Kasumi-1 (cell line): ENCODE data around the gene WNT3A.

ENCODE experiments used
- DNase-seq, 2 experiments: peaks; one replicate each; lab custom pipeline; 2025; lab: John Stamatoyannopoulos, UW

WNT3A gene

GRCh38 chr1:228084325-228084724 lies 77.5 kb downstream of the WNT3A start:
- DNase-seq, result no peak

- DNase-seq, result no peak
Observed at GRCh38 chr1:228084797-228085196, 78.0 kb downstream of the WNT3A start.

GRCh38 chr1:228085287-228085951 lies 78.6 kb downstream of the WNT3A start:
- peak; percentile 11 to 17 for DNase-seq

DNA sequence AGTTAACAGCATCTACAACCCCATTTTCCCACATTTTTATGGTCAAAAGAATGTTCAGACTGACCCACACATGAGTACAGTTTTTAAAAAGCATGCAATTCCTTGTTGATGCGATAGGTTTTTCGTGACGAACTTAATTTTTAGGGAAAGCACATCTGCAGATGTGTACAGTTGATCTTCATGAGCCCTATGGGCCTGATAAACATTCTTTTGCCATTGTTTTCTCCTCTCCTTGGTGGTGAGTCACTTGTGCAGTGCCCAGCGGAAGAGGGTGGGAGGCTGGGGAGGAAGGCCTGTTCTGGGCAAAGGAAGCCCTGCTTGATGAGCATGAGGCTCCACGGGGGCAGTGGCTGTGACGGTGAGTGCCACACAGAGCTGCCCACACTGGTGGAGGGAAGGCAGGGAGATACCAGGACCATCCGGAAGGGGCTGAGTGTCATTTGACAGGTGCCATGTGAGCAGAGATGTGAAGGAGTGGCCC lies 81.0 kb downstream of the WNT3A start:
- DNase-seq, result peak; percentile 63 to 71

DNA sequence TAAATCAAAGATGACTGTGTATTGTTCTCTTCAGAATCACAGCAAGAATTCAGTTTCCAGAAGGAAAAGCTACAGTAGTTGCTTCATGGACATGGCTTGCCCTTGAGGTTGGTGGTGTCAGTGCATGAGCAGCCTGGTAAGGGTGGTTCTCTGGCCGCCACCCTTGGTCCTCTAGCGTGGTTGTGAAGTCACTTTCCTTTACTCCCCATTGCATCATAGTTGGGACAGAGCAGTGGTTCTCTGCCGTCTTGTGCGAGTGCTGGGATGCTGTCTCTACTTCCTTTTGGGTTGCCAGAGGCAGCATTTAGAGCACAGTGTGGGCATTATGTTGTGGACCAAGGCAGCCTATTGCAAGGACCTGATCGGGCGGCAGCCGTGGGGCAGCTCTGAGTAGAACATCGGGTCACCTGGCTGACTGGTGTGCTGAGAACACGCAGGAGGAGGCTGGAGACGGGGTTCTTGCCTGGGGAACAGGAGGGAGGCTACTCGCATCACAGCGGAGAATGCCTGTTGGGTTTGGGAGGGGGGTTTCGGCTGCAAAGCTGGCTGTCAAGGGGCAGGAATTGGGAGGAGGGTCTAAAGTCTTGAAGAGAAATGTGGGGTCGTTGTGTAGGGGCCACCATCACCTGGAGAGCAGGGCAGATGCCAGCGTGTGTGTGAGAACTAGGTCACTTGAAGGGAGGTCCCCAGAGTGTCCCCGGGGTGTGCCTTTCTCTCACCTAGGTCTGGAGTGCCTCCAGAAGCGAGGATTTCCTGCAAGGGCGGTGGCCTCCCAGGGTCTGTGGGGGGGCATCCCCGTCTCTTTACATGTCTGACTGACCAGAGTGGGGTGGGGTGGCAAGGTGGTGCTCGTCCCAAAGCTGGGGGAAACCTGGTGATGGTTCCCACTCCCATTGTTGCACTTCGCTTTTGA lies 82.0 kb downstream of the WNT3A start:
- peak; percentile 26 for DNase-seq

GRCh38 chr1:228089519-228090380 lies 83.0 kb downstream of the WNT3A start:
- peak; percentile 77 to 78 for DNase-seq

DNA sequence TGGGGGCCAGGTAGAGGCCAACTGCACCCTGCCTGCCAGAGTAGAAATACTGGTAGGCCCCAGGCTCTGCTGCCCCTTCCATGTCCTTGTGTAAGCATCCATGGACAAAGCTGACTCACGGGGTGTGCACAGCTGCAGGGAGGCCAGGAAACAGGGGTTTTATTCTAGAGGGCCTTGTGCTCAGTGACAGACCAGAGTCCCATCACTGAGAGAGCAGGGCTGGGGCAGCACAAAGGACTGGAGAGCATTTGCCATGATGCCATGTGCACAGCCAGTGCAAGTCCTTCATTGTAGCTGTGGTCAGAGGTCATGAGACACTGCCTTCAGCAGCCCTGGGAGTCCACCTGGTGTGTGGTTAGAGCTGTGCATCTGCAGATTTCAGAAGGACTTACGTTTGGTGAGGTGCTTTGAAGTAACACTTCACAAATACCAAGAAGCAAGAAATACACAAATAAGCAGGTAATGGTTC lies 83.8 kb downstream of the WNT3A start:
- no peak for DNase-seq

DNA sequence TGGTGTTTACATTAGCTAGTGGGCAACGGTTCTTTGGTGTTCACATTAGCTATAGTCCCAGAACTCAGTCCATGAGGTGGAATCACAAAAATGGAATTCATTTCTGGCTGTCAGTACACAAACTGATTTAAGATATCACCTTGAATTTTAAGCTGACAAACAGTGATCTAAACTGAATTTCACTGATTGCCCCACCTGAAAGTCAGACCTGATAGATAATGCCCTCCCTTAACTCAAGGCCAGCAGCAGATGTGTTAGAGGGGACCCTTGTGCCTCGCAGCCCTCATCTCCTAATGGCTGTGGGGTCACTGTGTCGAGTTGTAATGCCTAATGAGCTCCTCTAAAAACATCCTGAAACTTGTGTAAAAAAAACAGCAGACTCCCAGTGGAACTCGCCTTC lies 84.3 kb downstream of the WNT3A start:
- DNase-seq, result no peak

DNA sequence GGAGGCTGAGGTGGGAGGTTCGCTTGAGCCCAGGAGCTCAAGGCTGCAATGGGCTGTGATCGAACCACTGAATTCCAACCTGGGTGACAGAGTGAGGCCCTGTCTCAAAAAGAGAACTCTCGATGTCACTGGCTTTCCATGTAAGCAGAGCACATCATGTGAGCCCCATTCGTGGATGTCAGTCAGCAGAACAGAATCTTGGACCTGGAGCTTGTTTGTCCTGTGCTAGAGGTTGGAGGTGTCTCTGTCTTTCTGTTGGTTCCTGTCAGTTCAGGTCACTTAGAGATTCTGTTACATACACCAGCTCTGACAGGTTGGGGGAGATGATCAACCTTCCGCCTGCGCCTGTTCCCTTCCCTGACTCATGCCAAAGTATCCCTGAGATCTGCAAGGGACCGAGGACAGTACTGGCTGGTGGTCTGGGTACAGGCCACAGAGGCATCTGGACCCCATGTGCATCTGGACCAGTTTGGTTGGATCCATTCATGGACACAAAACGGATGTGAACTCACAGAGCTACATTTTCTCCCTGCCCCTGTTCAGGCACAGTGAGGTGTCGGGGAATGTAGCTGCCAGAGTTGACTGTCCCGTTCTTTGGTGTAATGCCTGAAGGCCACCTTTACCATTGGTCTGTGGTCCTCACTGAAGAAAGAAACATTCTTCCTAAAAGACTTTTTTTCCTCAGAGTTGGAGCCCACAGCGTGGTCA lies 85.7 kb downstream of the WNT3A start:
- no peak for DNase-seq

- no peak for DNase-seq
Observed at GRCh38 chr1:228093050-228093906, 86.5 kb downstream of the WNT3A start.

DNA sequence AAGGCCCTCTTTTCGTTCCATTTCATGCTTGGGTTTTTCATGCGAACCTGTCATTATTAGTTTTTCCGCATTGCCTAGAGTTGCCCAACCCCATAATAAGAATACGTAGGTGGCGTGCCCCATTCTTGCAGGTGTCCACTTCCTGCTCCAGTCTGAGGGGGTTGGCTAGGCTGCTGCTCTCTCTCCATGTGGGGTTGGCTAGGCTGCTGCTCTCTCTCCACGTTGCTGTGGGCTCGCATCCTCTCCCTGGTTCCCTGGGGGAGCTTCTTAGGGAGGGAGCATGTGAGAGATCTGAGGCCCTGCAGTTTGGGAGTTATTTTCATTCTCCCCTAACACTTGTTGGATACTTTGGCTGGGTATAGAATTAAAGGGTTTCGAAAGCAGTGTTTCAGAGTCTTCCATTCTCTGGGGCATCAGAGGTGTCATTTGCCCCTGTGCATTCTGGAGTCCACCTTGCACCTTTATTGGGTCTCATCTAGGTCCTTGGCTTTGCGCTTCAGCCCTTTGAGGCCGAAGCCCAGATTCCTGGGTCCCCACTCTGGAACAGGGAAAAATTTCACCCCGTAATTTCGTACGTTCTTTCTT lies 87.7 kb downstream of the WNT3A start:
- no peak for DNase-seq

DNA sequence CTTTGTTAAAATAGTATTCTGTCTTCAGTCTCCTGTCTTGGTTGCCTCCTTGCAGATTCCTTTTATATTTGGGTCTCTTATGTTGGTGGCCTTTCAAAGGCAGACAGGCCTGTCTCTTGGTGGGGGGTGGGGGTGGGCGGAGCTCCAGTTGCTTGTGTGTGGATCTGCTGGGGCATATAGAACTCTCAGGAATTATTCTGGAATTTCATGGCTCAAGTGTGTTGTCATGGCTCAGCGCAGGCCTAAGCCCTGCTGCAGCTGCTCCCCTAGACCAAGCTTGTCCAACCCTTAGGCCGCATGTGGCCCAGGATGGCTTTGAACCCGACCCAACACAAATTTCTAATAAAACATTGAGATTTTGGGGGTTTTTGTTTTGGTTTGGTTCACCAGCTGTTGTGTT lies 88.4 kb downstream of the WNT3A start:
- no peak for DNase-seq

DNA sequence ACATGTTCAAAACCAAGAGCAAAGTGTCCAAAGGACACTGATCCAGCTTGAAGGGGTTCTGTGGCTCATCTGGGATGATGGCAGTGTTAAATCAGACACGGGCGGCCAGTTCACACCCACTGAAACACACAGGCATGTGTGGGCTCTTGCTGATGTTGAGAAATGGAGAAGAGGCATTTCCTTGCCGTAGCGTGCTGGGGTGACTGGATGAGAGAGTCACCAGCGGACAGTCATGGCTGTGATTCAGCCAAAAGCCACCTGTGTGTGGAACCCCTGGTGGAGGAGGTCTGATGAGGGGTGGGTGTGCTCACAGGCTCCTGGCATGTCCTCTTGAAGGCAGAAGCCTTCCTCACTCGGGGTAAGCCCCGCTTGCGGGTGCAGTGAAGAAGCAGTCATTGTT lies 89.1 kb downstream of the WNT3A start:
- DNase-seq, result no peak

DNA sequence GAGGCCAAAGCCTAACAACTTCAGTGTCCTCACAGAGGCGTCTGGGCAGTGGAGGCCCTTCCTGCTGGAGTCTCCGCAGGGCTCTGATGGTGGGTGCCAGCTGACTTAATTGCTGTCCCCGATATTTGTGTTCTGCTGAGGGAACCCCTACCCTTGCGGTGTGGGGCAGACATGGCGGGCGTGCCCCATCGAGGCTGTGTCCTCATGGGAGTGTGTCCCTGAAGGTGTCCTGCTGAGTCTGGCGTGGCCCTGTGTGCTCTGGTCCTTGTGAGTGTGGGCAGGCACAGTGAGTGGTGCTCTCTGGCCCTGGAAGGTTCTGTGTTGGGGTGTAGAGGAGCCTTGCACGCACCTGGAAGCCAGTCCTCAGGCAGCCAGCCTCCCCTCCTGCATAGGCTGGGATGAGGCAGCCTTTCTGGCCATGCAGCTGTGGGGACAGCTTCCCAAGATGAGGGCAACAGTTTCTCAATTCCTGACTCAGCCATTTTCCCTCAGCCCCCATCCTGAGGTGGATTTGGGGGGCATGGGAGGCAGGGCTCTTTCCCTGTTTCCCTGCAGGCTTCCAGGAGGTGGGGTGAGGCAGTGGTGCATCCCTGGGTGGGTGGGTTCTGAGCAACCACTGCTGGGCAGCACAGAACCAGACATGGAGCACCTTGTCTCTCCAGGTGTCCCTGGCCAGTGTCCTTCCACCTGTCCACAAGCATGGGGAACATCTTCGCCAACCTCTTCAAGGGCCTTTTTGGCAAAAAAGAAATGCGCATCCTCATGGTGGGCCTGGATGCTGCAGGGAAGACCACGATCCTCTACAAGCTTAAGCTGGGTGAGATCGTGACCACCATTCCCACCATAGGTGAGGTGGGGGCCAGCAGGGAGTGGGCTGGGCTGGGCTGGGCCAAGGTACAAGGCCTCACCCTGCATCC lies 89.9 kb downstream of the WNT3A start:
- DNase-seq, result no peak

DNA sequence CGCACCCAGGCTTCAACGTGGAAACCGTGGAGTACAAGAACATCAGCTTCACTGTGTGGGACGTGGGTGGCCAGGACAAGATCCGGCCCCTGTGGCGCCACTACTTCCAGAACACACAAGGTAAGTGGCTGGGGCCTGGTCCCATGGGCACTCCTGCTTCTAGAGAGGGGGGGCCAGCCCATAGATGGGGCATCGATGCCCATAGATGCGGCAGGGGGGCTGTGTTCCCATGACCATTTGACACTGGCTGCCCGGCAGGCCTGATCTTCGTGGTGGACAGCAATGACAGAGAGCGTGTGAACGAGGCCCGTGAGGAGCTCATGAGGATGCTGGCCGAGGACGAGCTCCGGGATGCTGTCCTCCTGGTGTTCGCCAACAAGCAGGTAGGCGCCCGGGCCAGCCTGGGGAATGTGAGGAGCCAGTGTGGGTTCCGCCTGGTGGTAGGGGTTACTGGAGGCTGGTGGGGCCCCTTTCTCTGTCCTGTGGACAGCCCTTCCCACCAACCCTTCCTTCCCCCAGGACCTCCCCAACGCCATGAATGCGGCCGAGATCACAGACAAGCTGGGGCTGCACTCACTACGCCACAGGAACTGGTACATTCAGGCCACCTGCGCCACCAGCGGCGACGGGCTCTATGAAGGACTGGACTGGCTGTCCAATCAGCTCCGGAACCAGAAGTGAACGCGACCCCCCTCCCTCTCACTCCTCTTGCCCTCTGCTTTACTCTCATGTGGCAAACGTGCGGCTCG lies 90.7 kb downstream of the WNT3A start:
- DNase-seq, result no peak

DNA sequence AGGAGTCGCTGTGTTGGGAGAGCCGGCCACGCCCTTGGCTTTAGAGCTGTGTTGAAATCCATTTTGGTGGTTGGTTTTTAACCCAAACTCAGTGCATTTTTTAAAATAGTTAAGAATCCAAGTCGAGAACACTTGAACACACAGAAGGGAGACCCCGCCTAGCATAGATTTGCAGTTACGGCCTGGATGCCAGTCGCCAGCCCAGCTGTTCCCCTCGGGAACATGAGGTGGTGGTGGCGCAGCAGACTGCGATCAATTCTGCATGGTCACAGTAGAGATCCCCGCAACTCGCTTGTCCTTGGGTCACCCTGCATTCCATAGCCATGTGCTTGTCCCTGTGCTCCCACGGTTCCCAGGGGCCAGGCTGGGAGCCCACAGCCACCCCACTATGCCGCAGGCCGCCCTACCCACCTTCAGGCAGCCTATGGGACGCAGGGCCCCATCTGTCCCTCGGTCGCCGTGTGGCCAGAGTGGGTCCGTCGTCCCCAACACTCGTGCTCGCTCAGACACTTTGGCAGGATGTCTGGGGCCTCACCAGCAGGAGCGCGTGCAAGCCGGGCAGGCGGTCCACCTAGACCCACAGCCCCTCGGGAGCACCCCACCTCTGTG lies 91.6 kb downstream of the WNT3A start:
- no peak for DNase-seq

- DNase-seq, result no peak
Observed at GRCh38 chr1:228099331-228099732, 92.5 kb downstream of the WNT3A start.
